ENCODE results near the gene SMO.

Gene SMO

DNA sequence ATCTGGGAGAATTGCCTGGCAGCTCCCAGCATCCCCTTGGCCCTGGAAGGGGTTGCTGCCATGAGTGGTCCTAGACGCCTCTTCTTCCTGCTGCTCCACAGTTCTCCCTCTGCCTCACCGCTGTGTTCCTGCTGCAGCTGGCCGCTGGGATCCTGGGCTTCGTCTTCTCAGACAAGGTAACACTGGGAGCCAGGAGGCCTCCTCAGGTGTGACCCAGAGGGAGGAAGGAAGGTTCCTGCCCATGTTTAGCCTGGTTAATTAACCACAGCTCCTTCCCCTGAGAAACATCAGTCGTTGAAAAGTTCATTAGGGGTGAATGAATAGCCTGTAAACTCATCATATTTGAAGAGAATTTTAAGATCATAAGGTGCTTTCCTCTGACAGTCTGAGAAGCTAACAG, 25.7 kb upstream of the SMO start:
- TF ChIP-seq, protein P1, sequence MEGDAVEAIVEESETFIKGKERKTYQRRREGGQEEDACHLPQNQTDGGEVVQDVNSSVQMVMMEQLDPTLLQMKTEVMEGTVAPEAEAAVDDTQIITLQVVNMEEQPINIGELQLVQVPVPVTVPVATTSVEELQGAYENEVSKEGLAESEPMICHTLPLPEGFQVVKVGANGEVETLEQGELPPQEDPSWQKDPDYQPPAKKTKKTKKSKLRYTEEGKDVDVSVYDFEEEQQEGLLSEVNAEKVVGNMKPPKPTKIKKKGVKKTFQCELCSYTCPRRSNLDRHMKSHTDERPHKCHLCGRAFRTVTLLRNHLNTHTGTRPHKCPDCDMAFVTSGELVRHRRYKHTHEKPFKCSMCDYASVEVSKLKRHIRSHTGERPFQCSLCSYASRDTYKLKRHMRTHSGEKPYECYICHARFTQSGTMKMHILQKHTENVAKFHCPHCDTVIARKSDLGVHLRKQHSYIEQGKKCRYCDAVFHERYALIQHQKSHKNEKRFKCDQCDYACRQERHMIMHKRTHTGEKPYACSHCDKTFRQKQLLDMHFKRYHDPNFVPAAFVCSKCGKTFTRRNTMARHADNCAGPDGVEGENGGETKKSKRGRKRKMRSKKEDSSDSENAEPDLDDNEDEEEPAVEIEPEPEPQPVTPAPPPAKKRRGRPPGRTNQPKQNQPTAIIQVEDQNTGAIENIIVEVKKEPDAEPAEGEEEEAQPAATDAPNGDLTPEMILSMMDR (IDR thresholded peaks at IDR 0.05; ENCODE audit: insufficient read depth, low read depth, low read length, missing control alignments): no peak
- no peak overlapping the region for H3K4me3 ChIP-seq (ENCODE audit: low read length)
- no peak for DNase-seq (ENCODE audit: low read depth)

DNA sequence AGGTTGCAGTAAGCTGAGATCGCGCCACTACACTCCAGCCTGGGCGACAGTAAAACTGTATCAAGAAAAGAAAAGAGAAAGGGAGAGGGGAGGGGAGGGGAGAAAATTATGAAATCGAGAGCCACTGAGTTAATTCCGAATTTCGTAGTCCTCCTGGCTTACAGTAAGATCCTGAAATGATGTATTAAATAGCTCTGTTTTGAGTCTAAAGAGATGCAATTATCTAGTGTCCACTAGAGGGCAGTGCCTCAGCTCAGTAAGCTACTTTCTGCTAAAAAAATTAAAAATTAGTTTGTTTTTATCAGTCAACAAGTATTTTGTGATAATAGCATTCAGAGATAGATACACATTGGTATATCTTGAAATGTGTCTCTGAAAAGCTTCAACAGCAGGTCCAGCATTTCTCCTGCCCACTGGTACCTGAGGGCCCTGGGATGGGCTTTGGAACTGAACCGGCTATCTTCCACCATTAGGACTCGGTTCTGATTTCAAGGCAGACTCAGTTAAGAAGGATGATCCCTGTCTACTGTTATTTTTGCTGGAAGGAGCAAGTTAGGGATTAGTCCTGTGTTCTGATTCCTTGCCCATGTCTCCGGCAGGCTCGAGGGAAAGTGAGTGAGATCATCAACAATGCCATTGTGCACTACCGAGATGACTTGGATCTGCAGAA, 24.4 kb upstream of the SMO start:
- TF ChIP-seq, protein P1 (IDR thresholded peaks at IDR 0.05; ENCODE audit: insufficient read depth, low read depth, low read length, missing control alignments): peak; percentile 83
- no peak overlapping the region for H3K4me3 ChIP-seq (ENCODE audit: low read length)
- peak; percentile 67 for DNase-seq (ENCODE audit: low read depth)

DNA sequence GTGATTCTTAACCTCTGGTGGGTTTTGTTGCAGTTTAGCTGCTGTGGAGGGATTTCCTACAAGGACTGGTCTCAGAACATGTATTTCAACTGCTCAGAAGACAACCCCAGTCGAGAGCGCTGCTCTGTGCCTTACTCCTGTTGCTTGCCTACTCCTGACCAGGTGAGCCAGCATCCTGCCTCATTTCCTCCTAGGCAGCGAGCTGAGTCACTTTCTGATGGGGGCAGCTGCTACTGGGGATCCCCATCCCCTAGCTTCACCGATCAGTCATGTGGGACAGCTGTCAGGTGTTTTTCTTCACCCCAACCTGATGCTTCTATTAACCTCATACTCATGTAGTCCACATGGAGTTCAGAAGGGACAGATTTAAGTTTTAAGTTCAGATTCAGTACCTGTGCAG, 21.7 kb upstream of the SMO start:
- DNase-seq (ENCODE audit: low read depth): peak; percentile 56
- TF ChIP-seq, protein P1 (IDR thresholded peaks at IDR 0.05; ENCODE audit: insufficient read depth, low read depth, low read length, missing control alignments): no peak
- no peak overlapping the region for H3K4me3 ChIP-seq (ENCODE audit: low read length)

DNA sequence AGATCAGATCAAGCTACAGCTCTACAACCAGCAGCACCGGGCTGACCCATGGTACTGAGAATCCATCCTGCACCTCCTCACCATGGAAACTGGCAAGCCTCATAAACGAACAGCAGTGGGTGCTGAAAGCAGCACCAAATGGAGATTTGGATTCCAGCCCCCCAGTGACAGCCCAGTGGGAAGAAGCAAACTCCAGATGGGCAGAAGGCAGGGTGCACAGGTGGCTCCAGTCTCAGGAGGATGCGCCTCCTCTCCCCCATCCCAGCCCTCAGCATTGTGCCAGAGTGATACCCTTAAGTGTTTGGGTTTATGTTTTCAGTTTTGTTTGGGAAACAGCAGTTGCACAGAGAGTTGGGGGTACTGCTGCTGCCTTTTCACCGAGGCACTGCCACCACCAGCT, 20.6 kb upstream of the SMO start:
- H3K4me3 ChIP-seq (ENCODE audit: low read length): no peak overlapping the region
- TF ChIP-seq, protein P1 (IDR thresholded peaks at IDR 0.05; ENCODE audit: insufficient read depth, low read depth, low read length, missing control alignments): no peak
- DNase-seq (ENCODE audit: low read depth): no peak

DNA sequence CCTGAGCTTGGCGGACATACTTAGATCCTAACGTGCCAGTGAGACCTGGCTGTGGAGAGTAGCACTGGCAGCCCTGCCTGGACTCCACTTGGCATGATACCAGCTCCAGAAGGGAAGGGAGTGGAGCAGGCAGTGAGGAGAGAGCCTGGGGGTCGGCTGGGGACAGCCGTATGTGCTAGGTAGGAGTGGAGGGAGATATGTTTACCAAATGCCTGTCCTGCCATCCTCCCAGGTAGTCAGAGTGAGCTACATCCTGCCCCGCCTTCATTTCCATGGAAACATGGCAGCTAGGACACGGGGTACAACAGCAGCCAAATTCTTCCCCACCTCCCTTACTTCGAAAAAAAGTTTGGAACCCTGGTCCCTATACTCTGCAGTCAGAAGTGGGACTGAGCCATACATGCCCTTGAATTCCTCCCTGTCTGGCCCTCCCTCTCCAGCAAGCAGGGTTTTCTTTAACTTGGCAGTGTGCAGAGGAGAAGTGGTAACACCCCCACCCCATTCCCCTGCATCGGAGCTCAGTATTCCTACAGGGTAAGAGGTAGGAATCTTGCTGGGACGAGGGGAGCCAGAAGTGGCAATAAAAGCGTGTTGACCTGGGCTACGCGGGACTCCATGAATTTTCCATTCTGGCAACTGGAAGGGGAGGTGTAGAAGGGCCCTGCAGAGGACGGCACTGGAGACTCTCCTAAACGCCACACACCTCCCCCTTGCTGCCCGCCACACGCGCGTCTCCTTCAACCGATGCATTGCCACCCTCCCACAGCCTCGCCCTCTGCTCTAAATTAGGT, 20.0 kb upstream of the SMO start:
- H3K4me3 ChIP-seq (ENCODE audit: low read length): peak overlapping the region; percentile 20

DNA sequence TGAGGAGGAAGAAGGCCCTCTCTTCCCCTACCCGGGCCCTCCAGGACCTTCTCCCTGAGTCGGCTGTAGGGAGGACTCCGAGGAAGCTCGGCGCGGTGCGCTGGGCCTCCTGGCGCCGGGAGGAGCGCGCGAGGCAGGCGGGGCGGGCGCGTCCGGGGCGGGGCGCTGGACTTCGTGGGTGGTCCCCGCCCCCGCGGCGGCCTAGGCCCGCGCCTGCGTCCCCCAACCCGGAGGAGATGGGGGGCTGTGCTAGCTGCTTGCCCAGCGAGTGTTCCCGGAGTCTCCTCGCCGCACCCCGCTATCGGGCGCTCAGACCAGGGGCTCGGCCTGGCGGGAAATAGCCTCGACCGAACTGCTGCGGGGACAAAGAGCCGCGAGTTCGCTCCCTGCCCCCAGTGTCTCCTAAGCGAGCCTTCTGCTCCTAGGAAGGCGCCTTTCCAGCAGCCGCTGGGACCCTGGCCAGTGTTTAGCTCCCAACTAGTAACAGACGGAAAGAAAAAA, 19.2 kb upstream of the SMO start:
- peak; percentile 39 for DNase-seq (ENCODE audit: low read depth)
- TF ChIP-seq, protein P1 (IDR thresholded peaks at IDR 0.05; ENCODE audit: insufficient read depth, low read depth, low read length, missing control alignments): no peak
- peak overlapping the region; percentile 29 for H3K4me3 ChIP-seq (ENCODE audit: low read length)

More for the DNA sequence above, 20.0 kb upstream of the SMO start:
- peak; percentile 34 for DNase-seq (ENCODE audit: low read depth)
- TF ChIP-seq, protein P1 (IDR thresholded peaks at IDR 0.05; ENCODE audit: insufficient read depth, low read depth, low read length, missing control alignments): no peak
